C1 segment of cervical spinal cord (tissue), 14 donors: ENCODE results near the gene THBS3.
"Not testable (repeated sequence)": the region's sequence is repeated elsewhere in the genome, so short reads cannot be mapped to it uniquely, and the experiment has no call there.

Source experiments
- DNase-seq, 14 donors: peaks; one replicate each; lab custom pipeline; 2025; lab: John Stamatoyannopoulos, UW

The THBS3 gene

DNA sequence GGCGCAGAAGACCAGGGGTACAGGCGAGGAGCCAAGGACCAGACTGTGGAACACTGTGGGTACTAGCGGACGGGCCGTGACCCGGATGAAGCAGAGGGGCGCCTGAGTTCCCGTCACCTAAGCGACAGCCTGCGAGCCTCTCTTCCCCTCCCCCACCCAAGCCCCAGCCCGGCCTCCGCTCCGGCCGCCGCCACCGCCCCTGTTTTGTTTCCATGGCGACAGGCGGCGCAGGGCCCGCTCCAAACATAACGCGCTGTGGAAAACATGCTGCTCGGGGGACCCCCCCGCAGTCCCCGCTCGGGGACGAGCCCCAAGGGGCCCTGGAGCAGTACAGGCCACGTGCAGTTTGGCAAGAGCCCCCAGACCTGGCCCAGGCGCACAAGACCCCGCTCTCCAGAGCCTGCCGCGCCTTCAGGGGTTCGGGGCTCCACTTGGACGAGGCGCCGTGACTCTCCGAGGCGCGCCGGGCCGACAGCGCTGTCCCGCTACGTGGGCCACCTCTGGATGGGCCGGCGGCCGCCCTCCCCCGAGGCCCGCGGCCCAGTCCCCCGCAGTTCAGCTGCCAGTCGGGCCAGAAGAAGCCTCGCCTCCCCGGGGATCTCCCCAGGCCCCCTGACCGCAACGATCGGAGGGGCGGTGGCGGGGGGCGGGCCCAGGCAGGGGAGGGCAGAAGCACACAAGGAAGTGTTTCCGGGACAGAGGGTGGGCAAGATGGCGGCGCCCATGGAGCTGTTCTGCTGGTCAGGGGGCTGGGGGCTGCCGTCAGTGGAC, 1.0 kb upstream of the THBS3 start, which contains the start of gene MTX1:
TSS of gene MTX1 (plus strand) at position 155 of the 771 bp plus-strand sequence. CDS start at position 265, 110 bp downstream.
- DNase-seq: peak in 13 of 14 donors; percentile 35 to 90 (median 79)

DNA sequence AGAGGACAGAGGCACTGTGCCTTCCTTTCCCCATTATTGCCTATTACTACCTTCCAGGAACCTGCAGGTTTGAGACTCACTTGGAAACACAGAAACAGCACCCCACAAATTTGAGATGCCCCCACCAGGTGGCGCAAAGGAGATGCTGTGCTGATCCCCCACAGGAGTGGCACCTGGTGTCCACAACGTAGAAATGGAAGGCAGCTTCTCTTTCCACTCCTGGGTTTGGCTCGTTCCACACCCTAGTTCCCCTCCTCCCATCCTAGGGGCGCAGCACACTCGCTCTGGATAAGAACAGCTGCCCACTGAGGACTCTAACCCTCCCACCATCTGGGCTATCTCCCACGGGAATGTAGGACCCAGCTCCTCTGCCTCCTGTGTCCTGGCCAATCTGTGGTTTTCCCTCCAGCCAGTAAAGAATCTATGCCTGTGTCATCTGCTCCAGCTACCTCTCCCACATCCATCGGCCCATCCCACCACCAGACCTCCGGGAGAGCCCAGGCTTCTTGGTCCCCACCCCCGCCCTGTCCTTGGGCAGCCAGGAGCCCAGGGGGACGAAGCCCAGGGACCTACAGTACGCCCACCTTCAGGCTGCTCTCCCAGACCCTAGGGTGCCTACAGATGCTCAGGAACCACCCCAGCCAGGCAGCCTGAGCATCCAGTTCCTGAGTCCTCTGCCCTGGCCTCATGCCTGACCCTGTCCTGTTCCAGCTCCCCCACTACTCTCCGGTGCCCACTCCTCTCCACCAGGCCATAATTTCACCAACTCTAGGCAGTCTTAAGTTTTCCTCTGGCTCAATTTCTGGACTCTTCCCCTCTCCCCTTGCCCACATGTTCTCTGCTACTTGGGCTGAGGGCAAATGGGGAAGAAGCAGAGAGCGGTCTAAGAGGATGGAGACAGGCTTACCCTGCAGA, 549 bp downstream of the THBS3 start:
- peak in 11 of 14 donors; percentile 32 to 73 (median 52) for DNase-seq

DNA sequence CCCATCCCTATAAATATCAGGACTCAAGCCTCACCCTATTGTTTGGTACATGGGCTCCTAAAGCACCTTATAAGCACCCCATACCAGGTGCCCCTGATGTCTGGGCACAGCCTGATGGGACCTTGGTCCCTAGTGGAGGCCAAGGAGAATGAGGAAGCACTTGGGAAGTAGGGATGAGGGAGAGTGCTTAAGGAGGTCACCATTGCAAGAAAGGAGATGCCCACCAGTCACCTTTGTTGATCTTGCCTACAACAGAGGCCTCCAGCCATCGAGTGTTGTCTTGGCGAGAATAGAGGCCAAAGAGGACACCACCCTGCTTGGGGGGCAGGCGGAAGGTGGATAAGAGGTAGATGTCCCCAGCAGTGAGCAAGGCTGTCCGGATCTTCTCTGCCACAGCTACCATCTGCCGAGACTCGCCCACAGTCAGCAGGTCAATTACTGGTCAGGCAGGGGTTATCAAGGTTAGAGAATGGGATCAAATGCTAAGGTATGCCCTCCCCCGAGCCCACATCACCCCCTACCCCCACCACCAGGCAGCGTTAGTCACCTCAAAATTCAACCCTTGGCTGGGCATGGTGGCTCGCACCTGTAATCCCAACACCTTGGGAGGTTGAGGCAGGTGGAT, 1.6 kb downstream of the THBS3 start:
- no peak for DNase-seq

DNA sequence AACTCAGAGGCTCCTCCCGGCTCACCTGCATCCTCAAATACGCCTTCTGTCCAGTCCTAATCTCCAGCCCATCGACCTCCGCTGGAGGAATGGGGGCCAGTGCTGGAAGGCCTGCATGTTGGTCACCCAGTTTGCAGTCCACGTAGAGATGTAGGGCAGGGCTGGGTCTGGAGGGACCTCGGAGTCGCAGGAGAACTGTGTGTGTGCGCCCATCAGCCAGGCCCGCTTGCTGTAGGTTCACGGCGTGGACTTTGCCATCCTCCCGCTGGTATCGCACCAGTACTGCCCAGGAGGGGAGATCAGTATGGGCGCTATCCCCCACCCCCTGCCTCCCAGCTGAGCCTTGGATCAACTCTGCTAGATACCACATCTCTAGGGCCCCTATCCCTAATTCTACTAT, 2.7 kb downstream of the THBS3 start:
- no peak for DNase-seq

DNA sequence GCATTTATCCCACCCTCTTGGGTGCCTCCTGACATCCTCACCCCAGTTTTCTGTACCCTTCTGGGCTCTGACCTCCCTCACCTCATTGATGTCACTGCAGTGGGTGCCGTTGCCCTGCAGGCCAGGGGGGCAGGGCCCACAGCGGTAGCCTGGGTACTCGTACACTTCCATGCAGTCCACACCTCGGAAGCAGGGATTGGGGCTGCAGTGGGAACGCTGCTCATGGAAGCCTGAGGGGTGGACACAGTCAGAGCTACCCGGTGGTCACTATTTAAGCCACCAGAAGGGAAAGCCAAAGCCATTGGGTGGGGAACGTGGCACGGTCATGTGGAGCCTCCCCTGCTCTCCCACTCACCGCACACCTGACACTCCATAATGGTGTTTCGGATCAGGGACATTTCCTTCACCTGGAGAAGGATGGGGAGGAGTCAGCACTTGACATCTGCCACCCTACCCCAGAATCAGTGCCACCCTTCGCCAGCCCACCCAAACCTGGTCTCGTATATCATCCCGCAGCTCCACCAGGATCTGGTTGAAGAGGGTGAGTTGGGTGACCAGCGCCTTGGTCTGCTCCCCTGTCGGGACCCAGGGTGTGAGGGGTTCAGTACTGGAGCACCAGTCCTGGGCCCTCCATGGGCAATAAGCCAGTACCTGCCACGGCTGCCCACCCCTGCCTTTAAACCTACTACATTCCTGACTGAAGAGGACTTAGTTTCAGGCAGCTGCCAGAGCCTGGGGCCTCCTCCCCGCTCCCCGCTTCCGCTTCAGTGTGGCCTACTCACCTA, 4.8 kb downstream of the THBS3 start:
- DNase-seq: no peak

DNA sequence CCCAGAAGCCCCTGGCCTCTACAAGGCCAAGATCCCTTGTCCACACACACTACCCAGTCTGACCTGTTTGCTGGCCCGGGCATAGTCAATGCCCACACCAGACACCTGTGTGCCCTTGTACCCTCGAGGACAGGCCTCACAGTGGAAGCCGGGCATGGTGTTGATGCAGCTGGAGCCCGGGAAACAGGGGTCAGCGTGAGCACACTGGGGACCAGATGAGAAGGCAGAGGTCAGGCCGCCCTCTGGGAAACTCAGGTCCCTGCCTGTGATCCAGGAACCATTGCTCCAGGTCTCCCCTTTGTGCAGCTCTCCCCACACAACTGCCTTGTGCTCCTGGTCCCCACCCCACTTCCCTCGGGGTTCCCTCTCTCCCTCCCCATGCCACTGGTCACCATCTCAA, 5.5 kb downstream of the THBS3 start:
- DNase-seq: no peak

DNA sequence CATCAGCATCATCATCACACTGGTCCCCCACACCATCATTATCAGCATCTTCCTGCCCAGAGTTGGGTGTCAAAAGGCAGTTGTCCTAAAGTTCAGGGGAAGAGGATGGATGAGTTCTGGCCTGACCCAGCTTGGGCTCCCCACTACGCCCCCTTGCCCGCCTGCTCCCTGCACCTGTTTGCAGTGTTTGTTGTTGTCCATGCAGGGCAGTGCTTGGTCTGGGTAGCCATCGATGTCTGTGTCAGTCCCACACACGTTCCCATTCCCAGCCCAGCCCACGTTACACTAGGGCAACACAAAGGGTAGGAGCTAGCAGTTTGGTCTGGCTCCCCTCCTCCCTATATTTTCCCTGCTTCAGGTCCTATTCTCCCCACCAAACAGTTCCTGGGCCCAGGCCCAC, 6.8 kb downstream of the THBS3 start:
- DNase-seq: no peak

DNA sequence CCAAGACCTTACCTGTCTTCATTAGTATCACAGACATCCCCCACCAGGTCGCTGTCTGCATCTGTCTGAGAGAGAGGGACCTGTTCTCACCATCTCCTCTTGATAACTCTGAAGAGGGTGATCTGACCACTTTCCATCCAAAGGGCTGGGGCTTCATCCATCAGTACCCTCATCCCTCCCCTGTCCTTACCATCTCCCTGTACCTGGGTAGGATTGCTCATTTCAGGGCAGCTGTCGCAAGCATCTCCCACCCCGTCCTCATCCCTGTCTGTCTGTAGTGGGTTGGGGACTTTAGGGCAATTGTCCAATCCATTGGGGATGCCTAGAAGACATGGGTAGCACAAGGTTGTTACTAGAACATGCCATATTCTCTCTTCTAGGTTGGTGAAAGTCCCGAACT, 7.9 kb downstream of the THBS3 start:
- DNase-seq: no peak

DNA sequence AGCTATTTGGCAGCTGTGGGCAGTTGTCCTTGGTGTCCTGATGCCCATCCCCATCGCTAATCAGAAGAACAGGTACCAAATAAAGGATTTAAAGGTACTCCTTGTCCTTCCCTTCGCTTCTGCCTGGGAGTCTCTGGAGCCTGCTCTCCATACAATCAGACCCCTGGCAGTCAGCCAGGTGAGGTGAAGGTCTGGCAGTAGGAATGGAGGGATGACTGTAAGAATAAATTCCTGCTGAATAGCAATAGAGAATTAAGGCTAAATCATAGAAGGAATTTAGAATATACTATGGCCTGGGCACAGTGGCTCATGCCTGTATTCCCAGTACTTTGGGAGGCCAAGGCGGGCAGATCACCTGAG, 9.2 kb downstream of the THBS3 start:
- no peak for DNase-seq

DNA sequence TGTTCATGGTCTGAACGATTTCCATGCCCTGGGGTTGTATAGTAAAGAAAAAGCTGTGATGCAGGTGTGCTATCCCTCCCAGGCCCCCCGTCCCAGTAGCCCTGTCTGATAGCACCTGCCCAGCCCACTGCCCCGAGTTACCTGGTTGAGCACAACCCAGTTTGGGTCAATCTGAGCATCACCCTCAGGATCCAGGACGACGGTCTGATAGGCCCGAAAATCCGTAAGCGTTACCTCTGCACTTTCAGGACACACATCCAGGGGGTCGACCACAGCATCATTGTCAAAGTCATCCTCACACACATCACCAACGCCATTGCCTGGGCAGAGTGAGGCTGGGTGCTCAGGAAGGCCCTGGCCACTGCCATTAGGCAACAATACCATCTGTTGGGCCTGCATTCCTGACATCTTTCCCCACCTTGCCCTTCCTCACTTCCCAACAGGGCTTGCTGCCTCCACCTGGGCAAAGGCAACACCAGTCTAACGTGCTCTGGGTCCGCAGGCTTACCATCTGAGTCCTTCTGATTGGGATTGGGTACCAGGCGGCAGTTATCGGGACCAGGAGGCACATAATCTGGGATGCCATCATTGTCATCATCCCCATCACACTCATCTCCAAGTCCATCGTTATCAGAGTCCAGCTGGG, 9.7 kb downstream of the THBS3 start:
- no peak for DNase-seq

DNA sequence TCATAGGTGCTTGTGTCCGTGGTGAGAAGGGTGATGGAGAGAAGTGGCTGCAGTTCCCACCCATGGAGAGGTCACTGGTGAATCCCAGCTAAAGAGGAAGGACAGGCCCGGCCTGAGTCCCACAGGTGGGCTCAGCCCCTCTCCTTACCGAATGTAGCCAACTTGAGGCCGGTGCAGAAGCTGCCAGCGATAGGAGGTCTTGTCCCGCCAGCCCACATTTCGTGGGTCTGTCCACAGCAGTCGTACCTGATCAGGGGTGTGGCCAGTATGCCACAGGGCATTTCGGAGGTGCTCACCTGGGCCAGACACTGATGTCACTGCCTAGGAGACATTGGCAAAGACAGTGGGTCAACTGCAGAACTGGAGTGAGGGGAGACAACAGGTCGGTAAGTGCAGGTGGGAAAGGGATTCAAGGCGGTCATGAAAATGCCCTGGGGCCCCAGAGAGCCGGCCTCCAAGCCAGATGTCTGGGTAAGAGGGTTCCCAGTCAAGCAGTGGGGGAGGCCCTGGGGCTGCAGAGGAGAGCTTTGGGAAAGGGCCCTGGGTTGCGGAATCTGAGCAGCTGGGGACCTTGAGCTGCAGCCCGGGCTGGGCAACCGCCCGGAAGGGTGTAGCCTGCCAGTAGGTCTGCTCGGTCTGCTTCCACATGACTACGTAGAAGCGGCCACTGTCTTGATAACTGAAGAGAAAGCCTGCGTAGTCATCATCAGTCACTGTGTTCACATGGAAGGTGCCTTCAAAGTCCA, 10.6 kb downstream of the THBS3 start:
- DNase-seq: peak in 5 of 14 donors; percentile 17 to 80 (median 44)

DNA sequence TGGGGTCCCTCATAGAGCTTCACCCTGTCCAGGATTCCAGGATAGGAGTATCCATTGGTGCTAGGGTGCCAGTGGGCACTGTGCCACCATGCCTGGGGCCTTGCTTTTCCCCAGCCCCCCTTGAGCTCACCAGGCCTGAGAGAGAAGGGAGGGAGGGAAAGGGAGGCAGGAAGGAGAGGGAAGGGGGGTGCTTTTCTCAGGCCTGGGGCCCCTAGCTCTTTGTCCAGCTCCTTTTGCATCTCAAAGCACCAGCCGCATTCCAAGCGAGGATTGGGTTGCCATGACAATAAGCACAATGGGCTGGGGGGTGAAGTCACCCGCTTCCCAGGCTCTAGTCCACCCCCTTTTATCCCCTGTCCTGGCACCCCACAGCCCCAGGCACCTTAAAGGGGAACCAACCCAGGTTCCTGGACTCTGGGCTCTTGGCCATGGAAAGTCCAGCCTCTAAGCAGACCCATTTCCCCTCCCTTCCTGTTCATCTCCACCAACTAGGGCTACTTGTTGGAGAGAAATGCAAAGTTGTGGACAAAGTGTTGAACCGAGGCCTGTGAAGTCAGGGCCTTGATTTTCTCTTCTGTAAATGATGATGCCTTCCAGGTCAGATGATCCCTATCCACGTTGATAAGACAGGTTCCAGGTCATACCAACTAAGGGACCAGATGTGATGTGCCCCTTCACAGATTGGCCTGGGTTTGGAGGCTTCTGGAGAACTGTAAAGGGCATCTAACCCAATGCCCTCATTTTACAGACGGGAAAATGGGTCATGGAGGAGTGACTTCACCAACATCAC, 11.4 kb downstream of the THBS3 start:
- peak in 8 of 14 donors; percentile 25 to 79 (median 60) for DNase-seq

DNA sequence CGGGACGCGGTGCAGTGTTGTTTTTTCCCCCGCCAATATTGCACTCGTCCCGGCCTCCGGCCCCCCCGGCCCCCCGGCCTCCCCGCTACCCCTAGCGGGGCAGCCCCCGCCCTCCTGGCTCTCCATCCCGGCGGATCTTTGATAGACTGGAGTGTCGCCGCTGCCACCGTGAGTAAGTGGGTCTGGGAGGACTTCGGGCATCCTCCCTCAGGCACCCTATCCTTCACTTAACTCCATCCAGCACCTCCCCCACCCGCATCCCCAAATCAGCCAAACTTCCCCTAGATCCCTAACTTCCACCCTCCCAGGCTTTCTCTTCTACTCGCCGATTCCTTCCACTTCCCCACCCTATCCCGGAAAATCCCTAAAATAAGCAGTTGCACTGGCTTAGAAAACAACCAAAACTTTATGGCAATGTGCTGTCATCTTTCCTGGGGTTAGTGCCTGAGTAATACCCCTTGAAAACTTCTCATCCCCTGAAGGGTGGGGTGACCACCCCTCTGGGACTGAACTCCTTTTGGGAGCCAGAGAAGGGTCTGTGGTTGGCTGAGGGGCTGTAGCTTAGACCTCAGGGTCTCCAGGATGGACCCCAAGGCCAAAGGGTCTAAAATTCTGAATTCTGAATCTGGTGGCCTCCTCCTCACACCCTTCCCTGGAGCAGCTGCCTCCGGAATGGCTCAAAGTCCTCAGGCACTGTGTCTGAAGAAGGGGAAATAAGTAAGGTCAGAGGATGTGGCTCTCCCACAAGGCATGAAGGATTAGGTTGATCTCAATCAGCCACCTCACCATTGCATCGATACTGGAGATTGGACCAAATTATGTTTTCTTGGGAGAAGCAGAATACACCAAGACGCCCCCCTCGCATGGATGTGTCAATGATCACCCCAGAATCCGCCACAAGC, 12.2 kb downstream of the THBS3 start:
- no peak for DNase-seq

DNA sequence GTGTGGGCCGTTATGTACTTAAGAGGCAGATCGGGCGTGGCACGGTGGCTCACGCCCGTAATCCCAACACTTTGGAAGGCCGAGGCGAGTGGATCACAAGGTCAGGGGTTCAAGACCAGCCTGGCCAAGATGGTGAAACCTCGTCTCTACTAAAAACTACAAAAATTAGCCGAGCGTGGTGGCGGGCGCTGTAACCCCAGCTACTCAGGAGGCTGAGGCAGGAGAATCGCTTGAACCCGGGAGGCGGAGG, 13.8 kb downstream of the THBS3 start:
- not testable (repeated sequence) for DNase-seq

DNA sequence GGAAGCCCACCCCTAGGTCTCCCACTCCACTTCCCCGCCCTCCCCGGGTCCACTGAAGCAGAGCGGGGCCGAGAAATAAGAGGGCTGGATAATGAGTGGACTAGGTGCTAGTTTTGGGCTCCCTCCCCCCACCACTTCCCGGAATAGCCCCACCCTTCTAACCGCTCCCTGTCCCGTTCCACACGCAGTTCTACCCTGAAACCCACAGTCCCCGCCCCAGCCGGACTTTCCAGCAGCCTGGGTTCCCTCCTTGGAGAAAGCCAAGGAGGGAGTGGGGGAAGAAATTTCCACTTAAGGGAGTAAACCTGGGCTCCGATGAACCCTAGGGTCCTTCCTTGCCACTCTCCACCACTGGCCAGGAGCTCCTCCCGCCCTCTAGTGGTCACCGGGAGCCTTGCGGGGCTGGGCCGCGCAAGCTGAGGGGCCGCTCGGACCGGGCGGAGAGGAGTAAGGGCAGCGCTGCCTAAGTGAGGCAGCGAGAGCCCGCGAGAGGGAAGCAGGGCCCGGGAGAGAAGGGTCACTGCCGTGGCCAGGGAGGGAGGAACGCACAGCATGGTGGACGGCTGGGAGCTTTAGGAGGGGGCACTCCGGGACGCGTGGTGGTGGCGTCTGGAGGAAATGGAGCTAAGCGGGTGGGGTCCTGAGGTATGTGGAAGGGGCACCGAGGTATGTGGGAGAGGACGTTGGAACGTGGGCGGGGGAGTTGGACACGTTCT, 14.3 kb downstream of the THBS3 start:
- DNase-seq: peak in 13 of 14 donors; percentile 18 to 82 (median 64)

DNA sequence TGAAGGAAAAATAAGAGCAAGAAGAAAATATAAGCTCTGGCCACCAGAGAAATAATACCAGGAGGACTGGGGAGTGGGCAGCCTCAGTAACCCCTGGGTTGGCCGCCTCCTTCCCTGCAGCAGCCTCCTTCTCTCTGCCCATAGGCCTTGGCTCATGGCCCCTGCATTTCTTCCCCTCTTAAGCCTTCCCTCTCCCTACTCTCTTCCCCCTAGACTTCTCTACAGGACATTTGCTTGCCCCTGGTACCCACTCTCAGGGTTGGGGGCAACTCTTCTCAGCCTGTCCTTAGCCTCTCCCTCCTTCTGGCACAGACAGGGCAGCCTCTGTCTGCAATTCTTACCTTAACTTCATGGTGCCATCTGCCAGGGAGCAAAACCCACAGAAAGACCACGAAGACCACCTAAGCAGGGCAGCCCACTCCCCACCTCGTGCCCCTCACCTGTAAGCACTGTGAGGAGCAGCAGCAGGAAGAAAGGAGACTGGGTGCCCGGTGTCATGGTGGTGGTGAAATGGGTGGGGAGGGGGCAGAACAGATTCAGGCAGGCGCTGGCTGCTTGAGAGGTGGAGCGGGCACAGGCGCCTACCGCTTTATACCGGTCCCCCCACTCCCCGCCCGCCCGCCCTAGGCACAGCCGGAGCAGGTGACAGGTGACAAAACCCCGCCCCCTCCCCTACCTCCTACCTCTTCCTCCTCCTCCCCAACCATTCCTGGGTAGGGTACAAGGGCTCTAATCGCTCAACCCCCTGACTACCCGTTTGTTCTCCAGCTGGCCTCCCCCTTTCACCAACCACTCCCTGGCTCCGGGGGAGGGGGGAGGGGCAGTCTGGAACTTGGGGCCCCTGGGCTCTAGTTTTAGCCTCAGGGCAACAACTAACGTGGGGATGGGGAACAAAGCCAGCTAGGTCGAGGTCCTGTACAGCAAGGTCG, 15.1 kb downstream of the THBS3 start:
- DNase-seq: no peak

DNA sequence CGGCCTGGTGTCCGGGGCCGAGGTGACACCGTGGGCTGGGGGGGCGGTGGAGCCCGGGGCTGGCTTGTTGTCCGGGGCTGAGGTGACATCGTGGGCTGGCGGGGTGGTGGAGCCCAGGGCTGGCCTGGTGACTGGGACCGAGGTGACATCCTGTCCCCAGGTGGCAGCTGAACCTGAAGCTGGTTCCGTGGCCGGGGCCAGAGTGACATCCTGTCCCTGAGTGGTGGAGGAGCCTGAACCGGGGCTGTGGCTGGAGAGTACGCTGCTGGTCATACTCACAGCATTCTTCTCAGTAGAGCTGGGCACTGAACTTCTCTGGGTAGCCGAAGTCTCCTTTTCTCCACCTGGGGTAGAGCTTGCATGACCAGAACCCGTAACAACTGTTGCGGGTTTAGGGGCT, 15.8 kb downstream of the THBS3 start:
- DNase-seq: no peak
